ENCODE measurements around the gene GSG1L.

The GSG1L gene

DNA sequence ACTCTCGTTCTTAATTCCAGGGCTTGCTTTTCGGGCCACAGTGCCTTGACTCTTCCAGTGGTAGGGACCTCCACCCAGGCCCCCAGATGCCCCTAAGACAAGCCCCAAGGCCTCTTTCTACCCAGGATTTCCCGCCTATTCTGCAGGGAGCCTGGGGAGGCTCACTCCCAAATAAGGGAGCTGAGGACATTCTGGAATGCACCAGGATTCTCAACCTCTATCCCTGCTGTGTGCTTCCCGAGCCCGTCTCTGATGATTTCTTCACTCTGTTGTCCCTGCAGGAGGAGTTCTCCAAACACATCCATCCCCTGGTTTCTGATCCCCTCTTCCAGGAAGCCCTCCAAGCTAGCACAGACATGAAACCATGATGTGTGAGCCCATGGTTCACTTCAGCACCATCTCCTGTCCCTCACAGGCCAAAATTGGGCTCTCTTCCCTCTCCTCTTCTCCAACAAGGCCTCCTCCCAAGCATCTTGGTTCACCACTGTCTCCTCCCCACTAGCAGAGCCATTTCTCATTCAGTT, 257.6 kb downstream of the GSG1L start:
- DNase-seq, result no peak

- DNase-seq, result no peak
These were observed 259.6 kb downstream of the GSG1L start for GRCh38 chr16:27803775-27804549.

GRCh38 chr16:27802664-27803439, 260.7 kb downstream of the GSG1L start:
- no peak for DNase-seq

GRCh38 chr16:27801289-27801945, 262.1 kb downstream of the GSG1L start:
- no peak for DNase-seq

DNA sequence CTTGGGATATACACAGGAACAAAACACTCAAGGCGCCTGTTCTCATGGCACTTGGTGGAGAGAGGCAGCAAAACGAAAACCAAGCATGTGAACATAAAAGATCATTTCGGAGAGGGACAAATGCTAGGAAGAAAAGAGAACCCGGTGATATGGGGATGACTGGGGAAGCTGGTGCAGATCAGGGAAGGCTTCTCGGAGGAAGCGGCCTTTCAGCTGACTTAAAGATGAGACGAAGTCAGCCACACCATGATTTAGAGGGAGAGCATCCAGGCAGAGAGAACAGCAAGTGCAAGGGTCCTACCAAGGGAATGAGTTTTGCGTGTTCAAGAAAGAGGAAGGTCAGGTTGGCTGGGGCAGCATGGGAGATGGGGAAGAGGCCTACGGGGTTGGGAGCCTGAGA, 262.7 kb downstream of the GSG1L start:
- DNase-seq, result no peak

DNA sequence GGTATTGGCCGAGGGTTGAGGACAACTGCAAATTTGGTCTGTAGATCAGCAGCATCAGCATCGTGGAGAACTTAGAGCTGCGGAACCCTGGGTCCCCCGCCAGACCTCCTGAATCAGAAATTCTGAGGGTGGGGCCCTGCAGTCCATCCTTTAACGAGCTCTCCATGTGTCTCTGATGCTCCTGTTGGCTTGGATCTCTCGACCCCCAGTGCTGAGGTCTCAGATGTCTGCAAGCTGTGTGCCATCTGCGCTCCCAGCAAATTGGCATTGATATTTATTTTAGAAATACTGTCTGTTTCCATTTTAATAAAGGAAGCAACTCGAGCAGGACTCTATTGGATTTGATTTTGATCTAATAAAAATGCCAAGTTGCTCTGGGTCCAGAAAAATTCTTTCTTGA, 263.6 kb downstream of the GSG1L start:
- no peak for DNase-seq

- no peak for DNase-seq
These were observed 265.3 kb downstream of the GSG1L start for GRCh38 chr16:27798241-27798640.

DNA sequence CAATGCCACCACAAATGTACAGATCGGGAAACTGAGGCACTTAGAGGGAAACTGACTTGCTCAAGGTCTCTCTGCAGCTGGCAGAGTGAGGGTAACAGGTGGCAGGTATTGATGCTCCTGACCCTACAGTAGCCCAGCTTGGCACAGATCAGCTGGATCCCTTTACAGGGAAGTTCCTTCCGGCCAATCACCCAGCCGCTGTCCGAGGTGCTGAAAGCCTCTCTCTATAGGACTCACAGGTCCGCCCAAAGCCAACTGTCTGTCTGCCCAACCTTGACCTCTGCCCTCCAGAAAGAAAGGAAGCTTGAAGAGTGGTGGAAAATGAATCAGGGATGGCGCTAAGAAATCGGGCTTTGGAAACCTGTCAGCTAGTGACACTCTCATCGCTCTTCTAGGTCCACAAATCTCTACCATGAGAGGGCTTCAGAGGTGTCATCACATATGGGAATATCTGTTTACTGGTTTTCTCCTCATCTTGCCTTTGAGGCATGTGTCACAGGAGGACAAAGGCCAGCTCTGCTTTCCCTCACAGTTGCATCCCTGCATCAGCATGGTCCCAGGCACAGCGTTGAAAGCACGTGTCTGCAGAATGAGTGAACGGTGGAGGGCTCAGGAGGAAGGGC, 267.4 kb downstream of the GSG1L start:
- no peak for DNase-seq

DNA sequence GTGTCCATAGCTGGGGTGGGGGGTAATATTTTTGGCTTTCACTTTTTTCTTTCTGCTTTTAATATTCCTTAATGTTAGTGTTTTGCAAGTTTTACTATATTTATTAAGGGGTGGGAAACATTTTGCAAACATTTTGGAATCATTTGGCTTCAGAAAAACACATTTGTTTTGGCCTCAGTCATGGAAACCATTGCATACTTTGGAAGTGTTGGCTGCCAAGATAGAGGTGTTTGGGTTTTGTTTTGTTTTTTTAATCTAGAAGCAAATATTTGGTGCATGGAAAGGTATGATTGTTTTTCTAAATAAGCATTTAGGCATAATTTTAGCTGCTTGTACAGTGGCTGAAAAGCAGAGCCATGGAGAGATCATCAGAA, 270.3 kb downstream of the GSG1L start:
- DNase-seq, result no peak

GRCh38 chr16:27792486-27793248, 270.8 kb downstream of the GSG1L start:
- no peak for DNase-seq

DNA sequence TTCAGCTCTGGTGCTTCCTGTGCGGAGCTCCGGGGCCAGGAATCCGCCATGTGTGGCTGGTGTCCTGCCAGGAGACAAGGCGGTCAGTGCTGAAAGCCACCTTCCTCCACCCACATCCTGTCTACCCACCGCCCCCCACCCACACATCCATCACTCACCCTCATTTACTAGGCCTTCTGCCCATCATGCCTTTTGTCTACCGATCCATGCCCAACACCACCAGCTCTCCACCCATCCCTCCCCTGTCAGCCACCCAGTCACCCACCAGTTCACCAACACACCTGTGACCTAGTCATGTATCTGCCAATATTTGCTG, 272.2 kb downstream of the GSG1L start:
- DNase-seq, result no peak

DNA sequence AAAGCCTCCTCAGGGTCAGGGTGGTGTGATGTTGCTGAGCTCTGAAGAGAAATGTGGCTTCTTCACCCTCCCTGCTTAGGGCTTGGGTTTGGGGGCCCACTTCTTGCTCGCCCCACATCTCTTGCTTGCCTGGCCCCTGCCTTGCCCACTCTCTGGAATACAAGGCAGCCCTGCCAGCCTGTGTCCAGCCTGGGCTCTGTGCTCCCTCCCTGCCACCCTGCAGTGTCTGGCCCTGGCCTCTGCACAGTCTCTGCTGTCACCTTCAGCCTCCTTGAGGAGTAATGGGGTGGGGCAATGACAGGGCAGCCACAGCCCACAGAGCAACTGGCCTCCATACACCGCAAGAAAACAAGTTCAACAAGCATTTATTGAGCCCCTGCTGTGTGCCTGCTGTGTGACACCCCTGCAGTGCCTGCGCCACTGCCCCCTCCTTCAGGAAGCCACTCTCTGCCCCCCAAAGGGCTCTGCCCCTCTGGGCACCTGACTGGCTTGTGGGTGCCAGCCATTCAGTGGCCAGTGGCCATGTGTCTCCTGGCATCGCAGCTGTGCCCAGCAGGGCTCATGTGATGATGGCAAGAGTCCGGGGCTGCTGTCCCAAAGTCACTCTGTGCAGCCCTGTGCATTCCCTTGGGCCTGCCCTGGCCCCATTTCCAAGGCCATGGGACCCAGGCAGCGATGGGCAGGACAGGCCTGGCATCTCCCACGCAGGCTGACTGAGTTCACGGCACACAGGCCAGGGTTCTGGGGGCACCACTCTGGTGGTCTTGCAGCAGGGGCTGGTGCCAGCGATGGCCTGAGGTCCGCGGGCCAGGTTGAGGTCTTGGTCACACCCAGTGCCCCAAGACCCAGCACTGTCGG, 272.7 kb downstream of the GSG1L start:
- DNase-seq, result no peak

DNA sequence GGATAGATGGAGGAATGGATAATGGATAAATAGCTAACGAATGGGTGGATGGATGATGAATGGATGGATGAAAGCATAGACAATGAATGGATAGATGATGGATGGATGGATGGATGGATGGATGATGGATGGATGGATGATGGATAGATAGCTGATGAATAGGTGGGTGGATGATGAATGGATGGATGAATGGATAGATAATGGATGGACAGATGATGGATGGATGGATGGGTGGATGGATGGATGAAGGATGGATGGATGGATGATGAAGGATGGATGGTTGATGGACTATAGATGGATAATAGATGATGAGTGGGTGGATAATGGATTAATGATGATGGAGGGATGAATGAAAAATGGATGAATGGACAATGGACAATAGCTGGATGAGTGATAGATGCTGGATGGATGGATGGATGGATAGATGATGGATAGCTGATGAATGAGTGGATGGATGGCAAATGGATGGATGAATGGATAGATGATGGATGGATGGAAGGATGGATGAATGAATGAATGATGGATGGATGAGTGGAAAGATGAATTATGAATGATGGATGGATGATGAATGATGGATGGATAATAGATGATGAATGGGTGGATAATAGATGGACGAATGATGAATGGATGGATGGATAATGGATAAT, 273.8 kb downstream of the GSG1L start:
- DNase-seq, result no peak

- no peak for DNase-seq
These were observed 274.4 kb downstream of the GSG1L start for GRCh38 chr16:27789150-27789549.

DNA sequence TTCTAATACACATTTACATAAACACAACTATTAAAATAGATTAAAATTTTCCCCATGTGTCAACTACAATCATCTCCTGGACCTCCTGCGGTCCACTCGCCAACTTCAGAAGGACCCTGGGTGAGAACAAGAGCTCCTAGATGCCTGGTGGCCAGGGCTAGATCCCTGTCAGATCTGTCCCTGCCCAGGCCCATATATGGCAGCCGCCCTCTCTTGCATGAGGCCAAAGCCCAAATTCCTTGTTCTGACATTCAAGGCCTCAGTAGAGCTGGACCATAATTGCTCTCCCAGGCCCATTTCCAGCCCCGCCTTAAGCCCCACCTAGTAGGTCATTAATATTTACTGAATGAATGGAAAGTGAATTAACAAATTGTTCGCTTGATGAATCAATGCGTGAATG, 275.8 kb downstream of the GSG1L start:
- no peak for DNase-seq

GRCh38 chr16:27786923-27787625, 276.4 kb downstream of the GSG1L start:
- DNase-seq, result no peak

- DNase-seq, result no peak
These were observed 277.1 kb downstream of the GSG1L start for GRCh38 chr16:27786221-27786922.

DNA sequence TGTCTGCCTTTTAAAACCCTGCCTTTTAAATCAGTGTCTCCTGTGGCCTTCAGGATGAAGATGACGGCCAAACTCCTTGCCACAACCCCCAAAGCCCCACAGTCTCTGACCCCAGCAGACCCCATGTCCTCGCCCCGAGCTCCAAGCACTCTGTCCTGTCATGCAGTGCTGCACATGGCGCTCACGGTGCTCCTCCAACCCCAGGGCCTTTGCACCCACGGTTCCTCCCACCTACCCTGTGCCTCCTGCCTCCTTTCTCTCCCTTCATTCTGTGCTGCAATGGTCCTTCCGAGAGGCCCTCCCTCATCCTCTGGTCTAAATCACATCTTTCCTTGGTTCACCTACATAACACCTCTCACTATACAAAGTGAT, 278.2 kb downstream of the GSG1L start:
- DNase-seq, result no peak

DNA sequence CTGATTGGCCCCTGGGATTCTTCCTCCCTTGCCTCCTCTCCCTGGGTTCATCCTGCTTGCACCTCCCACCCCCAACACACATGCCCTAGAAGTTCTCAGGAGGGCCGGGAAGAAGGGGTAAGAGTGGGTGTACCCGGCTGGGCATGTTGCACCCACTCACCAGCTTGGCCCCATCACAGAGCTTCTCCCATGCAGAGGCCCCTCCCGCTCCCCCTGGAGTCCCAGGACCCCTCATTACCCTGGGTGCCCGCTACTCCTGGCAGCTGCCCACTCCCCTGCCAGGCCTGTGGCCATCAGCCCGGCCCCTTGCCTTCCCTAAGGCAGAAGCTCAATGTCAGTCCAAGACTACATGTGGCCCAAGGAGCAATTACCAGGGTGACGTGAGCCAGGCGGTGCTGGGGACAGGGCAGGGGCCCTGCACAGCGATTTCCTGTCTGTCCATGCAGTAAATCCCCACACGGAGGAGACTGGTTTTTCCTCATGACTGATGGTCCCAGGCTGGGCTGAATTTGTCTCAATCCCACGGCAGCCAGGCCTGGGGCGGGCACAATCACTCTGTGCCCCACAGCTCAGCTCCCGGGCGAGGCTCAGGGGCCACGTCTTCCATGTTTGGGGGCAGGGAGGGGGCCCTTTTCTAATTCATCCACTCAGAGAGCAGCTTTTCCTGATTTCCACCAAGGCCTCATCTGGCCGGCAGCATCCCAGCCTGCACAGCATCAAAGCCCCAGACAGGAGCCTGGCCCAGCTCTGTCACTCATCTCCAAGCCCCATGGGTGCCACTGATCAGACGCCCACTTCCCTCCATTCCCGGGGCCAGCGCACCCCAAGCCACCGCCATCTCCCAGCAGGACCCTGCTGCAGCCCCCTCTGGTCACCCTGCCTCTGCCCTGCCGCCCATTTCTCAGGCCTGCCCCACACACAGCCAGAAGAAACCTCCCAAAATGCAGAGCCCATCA, 278.9 kb downstream of the GSG1L start:
- no peak for DNase-seq

All from DMS 273 treated with DMSO at 0.1 percent for 48 hours (cell line).